Keratinocyte (primary cell): Measurements from ENCODE around the gene SRPK2. TPM values are rescaled to one million over a fixed set of nuclear protein-coding genes. Genes with fewer than 3 reads are reported as not detected.

Experiments used
- DNase-seq: peaks from one replicate; pipeline ENCODE4 v3.0.0-alpha.2; 2011; ENCODE audit warnings: low read depth, missing footprints, low spot score
- FAIRE-seq: peaks from 2 replicates; lab custom pipeline; 2011; peaks lifted over from hg19 to GRCh38; lab: Jason Lieb, UNC
- H2AFZ ChIP-seq: 2 replicates; pipeline ENCODE4 v1.6.0; 2012; ENCODE audit warnings: low read length, control low read depth, inconsistent platforms; ENCODE audit not compliant: control insufficient read depth
- H3K27ac ChIP-seq: 2 replicates; pipeline ENCODE4 v1.5.1; 2011; ENCODE audit warnings: low read length; ENCODE audit not compliant: control insufficient read depth, insufficient read depth
- H3K27me3 ChIP-seq: 3 replicates; pipeline ENCODE4 v1.6.0; 2011; ENCODE audit warnings: low read length; ENCODE audit not compliant: control insufficient read depth, insufficient read depth; ENCODE audit errors: extremely low read depth
- H3K36me3 ChIP-seq, 2 experiments: 2 replicates in 1 of 2; 3 replicates in 1 of 2; pipeline ENCODE4 v1.5.1; 2011; ENCODE audit warnings: low read length in 2 of 2, mild to moderate bottlenecking in 1 of 2; ENCODE audit not compliant: control insufficient read depth in 2 of 2, insufficient read depth in 2 of 2; ENCODE audit errors: extremely low read depth in 1 of 2
- H3K4me1 ChIP-seq: 3 replicates; pipeline ENCODE4 v1.5.1; 2011; ENCODE audit warnings: low read length; ENCODE audit not compliant: control insufficient read depth, insufficient read depth; ENCODE audit errors: extremely low read depth
- H3K4me2 ChIP-seq: 3 replicates; pipeline ENCODE4 v1.6.0; 2011; ENCODE audit warnings: low read depth, low read length; ENCODE audit not compliant: control insufficient read depth, insufficient read depth; ENCODE audit errors: extremely low read depth
- H3K4me3 ChIP-seq, 3 experiments: fragments of 200-600 bp in 1 of 3; sonication (generic) in 1 of 3; 2 replicates in 2 of 3; 3 replicates in 1 of 3; pipeline ENCODE4 v1.5.1; 2011 to 2016; ENCODE audit warnings: low read length in 3 of 3, mild to moderate bottlenecking in 3 of 3, control low read depth in 2 of 3, inconsistent platforms in 1 of 3, low read depth in 1 of 3, mixed read lengths in 1 of 3, mixed run types in 1 of 3, moderate library complexity in 1 of 3; ENCODE audit not compliant: control insufficient read depth in 2 of 3, insufficient read depth in 2 of 3; ENCODE audit errors: extremely low read depth in 1 of 3
- H3K79me2 ChIP-seq: 2 replicates; pipeline ENCODE4 v1.6.0; 2012; ENCODE audit warnings: low read length; ENCODE audit not compliant: control insufficient read depth, insufficient read depth
- H3K9ac ChIP-seq: 3 replicates; pipeline ENCODE4 v1.6.0; 2011; ENCODE audit warnings: low read length; ENCODE audit not compliant: control insufficient read depth, insufficient read depth; ENCODE audit errors: extremely low read depth
- H3K9me1 ChIP-seq: 3 replicates; pipeline ENCODE4 v1.6.0; 2011; ENCODE audit warnings: low read length; ENCODE audit not compliant: control insufficient read depth, insufficient read depth; ENCODE audit errors: extremely low read depth
- H3K9me3 ChIP-seq: 2 replicates; pipeline ENCODE4 v1.5.1; 2012; ENCODE audit warnings: low read depth, low read length; ENCODE audit not compliant: control insufficient read depth
- H4K20me1 ChIP-seq: 3 replicates; pipeline ENCODE4 v1.6.0; 2011; ENCODE audit warnings: low read length; ENCODE audit not compliant: control insufficient read depth, insufficient read depth; ENCODE audit errors: extremely low read depth
- CTCF ChIP-seq, 3 experiments: IDR thresholded peaks in 1 of 3; conservative IDR thresholded peaks in 1 of 3; optimal IDR thresholded peaks in 1 of 3; 2 replicates in 2 of 3; 3 replicates in 1 of 3; pipeline versions ENCODE3 to v1.5.1; 2011; ENCODE audit warnings: low read length in 3 of 3, mild to moderate bottlenecking in 3 of 3, moderate library complexity in 2 of 3, control low read depth in 1 of 3, inconsistent platforms in 1 of 3; ENCODE audit not compliant: insufficient read depth in 2 of 3; ENCODE audit errors: extremely low read depth in 1 of 3
- EZH2 ChIP-seq: IDR thresholded peaks from one replicate; pipeline ENCODE4 v1.6.1; 2012; ENCODE audit warnings: inconsistent platforms, mild to moderate bottlenecking, low read length, moderate library complexity
- dilution Hi-C: fragments of 300-500 bp; cut with MboI; formaldehyde crosslinking; loops from one replicate; pipeline ENCODE4 v1.7.0; 2020; ENCODE audit warnings: low sequenced_read_pairs; ENCODE audit not compliant: extremely low pct_ligation_motif_present
- polyA plus RNA-seq, 5 experiments: library from polyadenylated mRNA; depleted of rRNA in 3 of 5; stranded (reverse) in 3 of 5; stranded (forward) in 1 of 5; unstranded in 1 of 5; fragments of >200 nt; gene quantifications; 1 replicate in 1 of 5; 2 replicates in 3 of 5; 3 replicates in 1 of 5; pipeline versions ENCODE4 v1.2.1 to v1.2.3, GENCODE V29; 2011 to 2012; ENCODE audit warnings: missing spikeins in 2 of 5, low read depth in 1 of 5, low replicate concordance in 1 of 5

SRPK2 gene
- polyA plus RNA-seq, 1 donor (not counting 4 experiments of a cell fraction or from before 2014, with no cell fraction given) = 40.2 TPM

- Histone ChIP-seq H3K4me3 (no peak overlapping the region), H3K79me2 (peaks cover 17% of the 10 kb centered on the region), H3K9ac (no peak overlapping the region), H3K27me3 (no peaks in the 10 kb centered on the region), H3K4me1 (no peaks in the 10 kb centered on the region), H3K4me2 (no peak overlapping the region), H3K9me3 (no peaks in the 10 kb centered on the region), H3K27ac (no peak overlapping the region), H4K20me1 (no peaks in the 10 kb centered on the region), H3K36me3 (peaks cover 14 to 20% of the 10 kb centered on the region in 2 experiments), H3K9me1 (no peaks in the 10 kb centered on the region), H2AFZ (no peak overlapping the region)
- FAIRE-seq (no peak), DNase-seq (no peak)
- dilution Hi-C loops = no loop called here
- TF ChIP-seq EZH2 (no peak), CTCF (optimal IDR thresholded peaks at IDR 0.05 in 1 of 3, IDR thresholded peaks at IDR 0.05 in 1 of 3, conservative IDR thresholded peaks at IDR 0.05 in 1 of 3; ENCODE audit: extremely low read depth in 1 of 3, insufficient read depth in 2 of 3, low read length in 3 of 3) (no peak)
Measured at GRCh38 chr7:105136221-105136620, 252.5 kb downstream of the SRPK2 start.

- Histone ChIP-seq H3K36me3 (peaks cover 18 to 19% of the 10 kb centered on the region in 2 experiments), H2AFZ (no peak overlapping the region), H3K9me3 (no peaks in the 10 kb centered on the region), H3K27ac (no peak overlapping the region), H3K27me3 (no peaks in the 10 kb centered on the region), H3K9me1 (no peaks in the 10 kb centered on the region), H3K9ac (no peak overlapping the region), H3K4me2 (no peak overlapping the region), H3K79me2 (peaks cover 14% of the 10 kb centered on the region), H3K4me3 (no peak overlapping the region), H4K20me1 (no peaks in the 10 kb centered on the region), H3K4me1 (no peaks in the 10 kb centered on the region)
- DNase-seq (no peak), FAIRE-seq (no peak)
- TF ChIP-seq EZH2 = no peak
- TF ChIP-seq CTCF (optimal IDR thresholded peaks at IDR 0.05 in 1 of 3, IDR thresholded peaks at IDR 0.05 in 1 of 3, conservative IDR thresholded peaks at IDR 0.05 in 1 of 3; ENCODE audit: extremely low read depth in 1 of 3, insufficient read depth in 2 of 3, low read length in 3 of 3) = no peak
- dilution Hi-C loops = no loop called here
Measured at GRCh38 chr7:105133986-105134655, 254.6 kb downstream of the SRPK2 start.
